Stimulated activated memory B cell treated with anti-CD40 and anti-IgM and Interleukin-4, amounts not matched to agents 10 μg/mL and 1 μg/mL and 100 μg/mL, for 72 hours (primary cell): Measurements from ENCODE around the gene NAA35.

ENCODE experiments used
- ATAC-seq: fragments of 150-1000 bp; cut with Tn5 transposase; 2 replicates; pipeline ENCODE4 v1.10.0; 2021
- H3K27ac Mint-ChIP-seq: one replicate; pipeline ENCODE4 v1.8.0; 2022; ENCODE audit warnings: mild to moderate bottlenecking, mixed read lengths
- H3K27me3 Mint-ChIP-seq: one replicate; pipeline ENCODE4 v1.8.0; 2022; ENCODE audit warnings: mixed read lengths
- H3K36me3 Mint-ChIP-seq: one replicate; pipeline ENCODE4 v1.8.0; 2022; ENCODE audit warnings: mixed read lengths
- H3K4me1 Mint-ChIP-seq: one replicate; pipeline ENCODE4 v1.8.0; 2022; ENCODE audit warnings: mixed read lengths
- H3K4me3 Mint-ChIP-seq: one replicate; pipeline ENCODE4 v1.8.0; 2022; ENCODE audit warnings: mild to moderate bottlenecking, moderate library complexity, mixed read lengths
- H3K9me3 Mint-ChIP-seq: one replicate; pipeline ENCODE4 v1.8.0; 2022; ENCODE audit warnings: mixed read lengths

Gene NAA35

GRCh38 chr9:86054695-86055094 lies 113.7 kb downstream of the NAA35 start:
- Mint-ChIP-seq H3K9me3 (no peaks in the 10 kb centered on the region), H3K36me3 (no peaks in the 10 kb centered on the region), H3K27ac (no peak overlapping the region), H3K27me3 (no peaks in the 10 kb centered on the region), H3K4me1 (no peaks in the 10 kb centered on the region), H3K4me3 (no peak overlapping the region)
- no peak for ATAC-seq

- no peaks in the 10 kb centered on the region for H3K36me3 Mint-ChIP-seq
- H3K4me1 Mint-ChIP-seq: no peaks in the 10 kb centered on the region
- ATAC-seq: peak; percentile 20
- no peak overlapping the region for H3K4me3 Mint-ChIP-seq
- peaks cover 17% of the 10 kb centered on the region for H3K27me3 Mint-ChIP-seq
- no peak overlapping the region for H3K27ac Mint-ChIP-seq
- H3K9me3 Mint-ChIP-seq: no peaks in the 10 kb centered on the region
Measured at GRCh38 chr9:86057491-86057890, 116.5 kb downstream of the NAA35 start.

GRCh38 chr9:86061972-86062739 lies 121.2 kb downstream of the NAA35 start:
- Mint-ChIP-seq H3K36me3 (no peaks in the 10 kb centered on the region), H3K9me3 (no peaks in the 10 kb centered on the region), H3K4me1 (no peaks in the 10 kb centered on the region), H3K27ac (no peak overlapping the region), H3K27me3 (peaks cover 33% of the 10 kb centered on the region), H3K4me3 (no peak overlapping the region)
- ATAC-seq: peak; percentile 52

GRCh38 chr9:86062845-86063693 lies 122.1 kb downstream of the NAA35 start:
- Mint-ChIP-seq H3K36me3 (no peaks in the 10 kb centered on the region), H3K27ac (no peak overlapping the region), H3K27me3 (peaks cover 33% of the 10 kb centered on the region), H3K4me1 (no peaks in the 10 kb centered on the region), H3K4me3 (no peak overlapping the region), H3K9me3 (no peaks in the 10 kb centered on the region)
- peak; percentile 13 for ATAC-seq

- H3K4me3 Mint-ChIP-seq: no peak overlapping the region
- no peaks in the 10 kb centered on the region for H3K36me3 Mint-ChIP-seq
- ATAC-seq: no peak
- no peaks in the 10 kb centered on the region for H3K9me3 Mint-ChIP-seq
- H3K27me3 Mint-ChIP-seq: peaks cover 33% of the 10 kb centered on the region
- H3K27ac Mint-ChIP-seq: no peak overlapping the region
- no peaks in the 10 kb centered on the region for H3K4me1 Mint-ChIP-seq
Measured at GRCh38 chr9:86064220-86064619, 123.3 kb downstream of the NAA35 start.

GRCh38 chr9:86069206-86069869 lies 128.4 kb downstream of the NAA35 start:
- Mint-ChIP-seq H3K27me3 (peaks cover 12% of the 10 kb centered on the region), H3K36me3 (no peaks in the 10 kb centered on the region), H3K27ac (no peak overlapping the region), H3K4me3 (no peak overlapping the region), H3K9me3 (no peaks in the 10 kb centered on the region), H3K4me1 (no peaks in the 10 kb centered on the region)
- ATAC-seq: no peak
